Measurements from ENCODE around the gene IL2RA.

Gene IL2RA

DNA sequence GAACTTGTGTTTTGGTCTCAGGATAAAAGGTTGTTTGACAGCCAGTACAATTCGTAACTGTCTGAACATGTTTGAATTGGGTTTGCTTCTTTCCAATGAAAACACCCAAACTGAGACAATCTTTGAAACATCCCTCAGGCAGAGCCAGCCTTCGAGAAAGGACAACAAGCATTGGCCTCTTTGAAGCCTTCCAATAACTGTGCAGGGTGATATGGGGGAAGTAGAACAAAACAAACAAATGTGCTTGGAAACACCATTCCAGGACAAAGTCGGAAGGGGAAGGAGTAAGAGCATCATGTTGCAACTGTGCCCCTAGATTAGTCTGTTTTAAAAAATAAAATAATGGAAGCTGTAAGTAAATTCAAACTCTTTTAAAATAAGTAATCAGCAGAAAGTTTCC is 39.5 kb downstream of the IL2RA start:
- no peak for TF ChIP-seq EZH2 (IDR thresholded peaks at IDR 0.05; ENCODE audit: borderline replicate concordance, low read length)
- H3K4me2 ChIP-seq (ENCODE audit: low read length) = no peak overlapping the region

DNA sequence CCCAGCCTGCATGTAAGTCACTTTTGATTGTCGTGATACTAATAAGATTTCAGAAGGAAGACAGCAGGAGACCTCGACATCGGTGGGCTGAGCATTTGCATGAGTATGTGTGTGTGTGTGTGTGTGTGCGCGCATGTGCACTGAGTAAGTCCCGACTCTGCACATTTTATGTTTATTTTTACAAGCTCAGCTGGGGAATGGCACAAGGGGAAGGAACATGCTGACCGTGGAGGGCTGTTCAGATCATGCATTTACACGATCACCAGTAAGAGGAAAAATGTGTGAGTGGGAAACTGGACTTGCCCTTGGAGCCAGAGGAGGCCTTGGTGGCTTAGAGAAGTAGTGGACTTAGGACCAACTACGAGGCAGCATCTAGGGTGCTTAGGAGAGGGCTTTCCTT is 41.3 kb downstream of the IL2RA start:
- Histone ChIP-seq H3K4me2 (ENCODE audit: low read length) (no peak overlapping the region), H3K27me3 (ENCODE audit: insufficient read depth, low read length) (no peaks in the 10 kb centered on the region), H3K36me3 (ENCODE audit: insufficient read depth, low read length) (peaks cover 82% of the 10 kb centered on the region), H3F3A (ENCODE audit: insufficient read depth, low read length) (no peaks in the 10 kb centered on the region), H3K9me3 (ENCODE audit: low read length) (no peaks in the 10 kb centered on the region), H3K4me1 (ENCODE audit: insufficient read depth, low read length, severe bottlenecking) (peaks cover 5% of the 10 kb centered on the region), H3K9me2 (ENCODE audit: low read depth, low read length) (no peaks in the 10 kb centered on the region), H3K79me2 (ENCODE audit: insufficient read depth, low read length) (no peaks in the 10 kb centered on the region), H2AFZ (ENCODE audit: low read length) (no peak overlapping the region), H3K4me3 (ENCODE audit: low read depth, low read length, poor library complexity, severe bottlenecking) (no peak overlapping the region), H3K9ac (ENCODE audit: low read length) (no peak overlapping the region), H4K20me1 (ENCODE audit: insufficient read depth, low read length) (no peaks in the 10 kb centered on the region), H3K27ac (ENCODE audit: low read depth, low read length, poor library complexity, severe bottlenecking) (no peak overlapping the region)
- no peak for TF ChIP-seq EZH2 (IDR thresholded peaks at IDR 0.05; ENCODE audit: borderline replicate concordance, low read length)
- TF ChIP-seq, protein P1, sequence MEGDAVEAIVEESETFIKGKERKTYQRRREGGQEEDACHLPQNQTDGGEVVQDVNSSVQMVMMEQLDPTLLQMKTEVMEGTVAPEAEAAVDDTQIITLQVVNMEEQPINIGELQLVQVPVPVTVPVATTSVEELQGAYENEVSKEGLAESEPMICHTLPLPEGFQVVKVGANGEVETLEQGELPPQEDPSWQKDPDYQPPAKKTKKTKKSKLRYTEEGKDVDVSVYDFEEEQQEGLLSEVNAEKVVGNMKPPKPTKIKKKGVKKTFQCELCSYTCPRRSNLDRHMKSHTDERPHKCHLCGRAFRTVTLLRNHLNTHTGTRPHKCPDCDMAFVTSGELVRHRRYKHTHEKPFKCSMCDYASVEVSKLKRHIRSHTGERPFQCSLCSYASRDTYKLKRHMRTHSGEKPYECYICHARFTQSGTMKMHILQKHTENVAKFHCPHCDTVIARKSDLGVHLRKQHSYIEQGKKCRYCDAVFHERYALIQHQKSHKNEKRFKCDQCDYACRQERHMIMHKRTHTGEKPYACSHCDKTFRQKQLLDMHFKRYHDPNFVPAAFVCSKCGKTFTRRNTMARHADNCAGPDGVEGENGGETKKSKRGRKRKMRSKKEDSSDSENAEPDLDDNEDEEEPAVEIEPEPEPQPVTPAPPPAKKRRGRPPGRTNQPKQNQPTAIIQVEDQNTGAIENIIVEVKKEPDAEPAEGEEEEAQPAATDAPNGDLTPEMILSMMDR (IDR thresholded peaks at IDR 0.05; ENCODE audit: low read length) = no peak

More for the DNA sequence above, 39.5 kb downstream of the IL2RA start:
- H3K27ac ChIP-seq (ENCODE audit: low read depth, low read length, poor library complexity, severe bottlenecking) = no peak overlapping the region
- no peaks in the 10 kb centered on the region for H3K27me3 ChIP-seq (ENCODE audit: insufficient read depth, low read length)
- peaks cover 82% of the 10 kb centered on the region for H3K36me3 ChIP-seq (ENCODE audit: insufficient read depth, low read length)
- H3K9me3 ChIP-seq (ENCODE audit: low read length) = no peaks in the 10 kb centered on the region
- H3K9me2 ChIP-seq (ENCODE audit: low read depth, low read length) = no peaks in the 10 kb centered on the region
- H3F3A ChIP-seq (ENCODE audit: insufficient read depth, low read length) = no peaks in the 10 kb centered on the region
- H4K20me1 ChIP-seq (ENCODE audit: insufficient read depth, low read length) = no peaks in the 10 kb centered on the region
- no peak overlapping the region for H2AFZ ChIP-seq (ENCODE audit: low read length)
- H3K4me1 ChIP-seq (ENCODE audit: insufficient read depth, low read length, severe bottlenecking) = peaks cover 5% of the 10 kb centered on the region
- no peaks in the 10 kb centered on the region for H3K79me2 ChIP-seq (ENCODE audit: insufficient read depth, low read length)
- no peak overlapping the region for H3K9ac ChIP-seq (ENCODE audit: low read length)
- H3K4me3 ChIP-seq (ENCODE audit: low read depth, low read length, poor library complexity, severe bottlenecking) = no peak overlapping the region

DNA sequence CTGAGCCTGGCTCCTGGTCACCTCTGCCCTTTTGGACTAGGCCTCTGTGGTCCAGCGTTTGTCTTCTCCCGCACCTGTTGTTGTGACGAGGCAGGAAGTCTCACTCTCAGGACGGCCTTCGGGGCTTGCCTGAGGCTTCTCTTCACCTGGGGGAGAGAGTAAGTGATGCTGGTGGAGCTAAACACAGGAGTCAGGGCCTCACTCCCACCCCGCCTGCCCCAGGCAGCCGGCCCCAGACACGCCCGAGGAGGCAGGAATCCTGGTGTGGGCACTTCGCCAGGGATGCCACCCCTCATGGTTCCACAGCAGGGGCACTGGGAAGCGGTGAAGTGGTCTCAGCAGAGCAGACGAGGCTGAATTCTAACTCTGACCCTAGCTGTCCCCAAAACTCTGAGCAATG is 42.4 kb downstream of the IL2RA start:
- Histone ChIP-seq H3K27me3 (ENCODE audit: insufficient read depth, low read length) (no peaks in the 10 kb centered on the region), H3K9me3 (ENCODE audit: low read length) (no peaks in the 10 kb centered on the region), H3K27ac (ENCODE audit: low read depth, low read length, poor library complexity, severe bottlenecking) (peak overlapping the region; percentile 33), H2AFZ (ENCODE audit: low read length) (no peak overlapping the region), H3K79me2 (ENCODE audit: insufficient read depth, low read length) (no peaks in the 10 kb centered on the region), H3K4me1 (ENCODE audit: insufficient read depth, low read length, severe bottlenecking) (peaks cover 7% of the 10 kb centered on the region), H4K20me1 (ENCODE audit: insufficient read depth, low read length) (no peaks in the 10 kb centered on the region), H3K9me2 (ENCODE audit: low read depth, low read length) (no peaks in the 10 kb centered on the region), H3K4me2 (ENCODE audit: low read length) (no peak overlapping the region), H3K36me3 (ENCODE audit: insufficient read depth, low read length) (peaks cover 75% of the 10 kb centered on the region), H3F3A (ENCODE audit: insufficient read depth, low read length) (no peaks in the 10 kb centered on the region), H3K4me3 (ENCODE audit: low read depth, low read length, poor library complexity, severe bottlenecking) (no peak overlapping the region), H3K9ac (ENCODE audit: low read length) (no peak overlapping the region)
- TF ChIP-seq, protein P1 (IDR thresholded peaks at IDR 0.05; ENCODE audit: low read length) = no peak
- TF ChIP-seq EZH2 (IDR thresholded peaks at IDR 0.05; ENCODE audit: borderline replicate concordance, low read length) = no peak

DNA sequence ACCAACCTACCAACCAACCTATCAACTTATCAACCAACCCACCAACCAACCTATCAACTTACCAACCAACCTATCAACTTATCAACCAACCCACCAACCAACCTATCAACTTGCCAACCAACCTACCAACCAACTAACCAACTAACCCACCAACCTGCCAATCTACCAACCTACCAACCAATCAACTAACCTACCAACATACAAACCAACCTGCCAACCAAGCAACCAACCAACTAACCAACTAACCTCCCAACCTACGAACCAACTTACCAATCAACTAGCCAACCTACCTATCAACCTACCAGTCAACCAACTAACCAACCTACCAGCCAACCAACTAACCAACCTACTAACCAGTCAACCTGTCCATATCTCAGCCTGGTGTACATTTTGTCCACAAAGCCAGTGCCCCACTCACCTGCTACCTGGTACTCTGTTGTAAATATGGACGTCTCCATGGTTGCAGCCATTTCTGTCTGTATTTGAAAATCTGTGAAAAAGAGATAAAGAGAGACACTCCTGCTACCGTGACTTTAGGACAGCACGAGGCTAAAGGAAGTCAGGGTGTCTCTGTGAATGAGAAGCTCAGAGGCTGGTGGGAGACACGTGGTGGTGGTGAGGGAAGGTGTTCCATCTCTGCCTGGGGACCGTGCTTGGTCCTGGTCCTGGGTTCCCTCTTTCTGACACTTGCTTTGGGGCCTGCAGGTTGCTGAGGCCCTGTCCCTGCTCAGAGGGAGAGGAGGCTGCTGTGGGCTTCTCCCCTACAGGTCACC is 43.0 kb downstream of the IL2RA start:
- Histone ChIP-seq H3K9me3 (ENCODE audit: low read length) (no peaks in the 10 kb centered on the region), H3K9ac (ENCODE audit: low read length) (no peak overlapping the region), H3F3A (ENCODE audit: insufficient read depth, low read length) (no peaks in the 10 kb centered on the region), H3K27ac (ENCODE audit: low read depth, low read length, poor library complexity, severe bottlenecking) (peak overlapping the region; percentile 33), H3K27me3 (ENCODE audit: insufficient read depth, low read length) (no peaks in the 10 kb centered on the region), H4K20me1 (ENCODE audit: insufficient read depth, low read length) (no peaks in the 10 kb centered on the region), H3K36me3 (ENCODE audit: insufficient read depth, low read length) (peaks cover 69% of the 10 kb centered on the region), H3K4me3 (ENCODE audit: low read depth, low read length, poor library complexity, severe bottlenecking) (no peak overlapping the region), H2AFZ (ENCODE audit: low read length) (no peak overlapping the region), H3K4me1 (ENCODE audit: insufficient read depth, low read length, severe bottlenecking) (peaks cover 13% of the 10 kb centered on the region), H3K4me2 (ENCODE audit: low read length) (no peak overlapping the region), H3K9me2 (ENCODE audit: low read depth, low read length) (no peaks in the 10 kb centered on the region), H3K79me2 (ENCODE audit: insufficient read depth, low read length) (no peaks in the 10 kb centered on the region)
- TF ChIP-seq, protein P1 (IDR thresholded peaks at IDR 0.05; ENCODE audit: low read length) = no peak
- no peak for TF ChIP-seq EZH2 (IDR thresholded peaks at IDR 0.05; ENCODE audit: borderline replicate concordance, low read length)
